Skeletal muscle tissue (tissue), 4 donors: ENCODE data around the gene PLEKHF1. TPM values are rescaled to one million over a fixed set of nuclear protein-coding genes. Genes with fewer than 3 reads are reported as not detected.

Source experiments
- H3K27ac ChIP-seq: one replicate; pipeline ENCODE4 v1.7.0; 2013; ENCODE audit warnings: mild to moderate bottlenecking, low read depth, low read length, inconsistent platforms
- H3K27me3 ChIP-seq, 3 donors: one replicate each; pipeline ENCODE4 v1.7.0; 2013; ENCODE audit warnings: low read length in 3 of 3; ENCODE audit not compliant: control insufficient read depth in 3 of 3, insufficient read depth in 3 of 3
- H3K36me3 ChIP-seq, 3 donors: one replicate each; pipeline ENCODE4 v1.7.0; 2013; ENCODE audit warnings: low read length in 3 of 3; ENCODE audit not compliant: control insufficient read depth in 3 of 3, insufficient read depth in 3 of 3
- H3K4me1 ChIP-seq, 3 donors: one replicate each; pipeline ENCODE4 v1.7.0; 2013; ENCODE audit warnings: low read length in 3 of 3, mild to moderate bottlenecking in 3 of 3; ENCODE audit not compliant: control insufficient read depth in 3 of 3, insufficient read depth in 3 of 3
- H3K4me3 ChIP-seq, 3 donors: one replicate each; pipeline ENCODE4 v1.7.0; 2013; ENCODE audit warnings: low read length in 3 of 3
- H3K9ac ChIP-seq, 3 donors: one replicate each; pipeline ENCODE4 v1.7.0; 2013; ENCODE audit warnings: low read length in 3 of 3, mild to moderate bottlenecking in 3 of 3, moderate library complexity in 2 of 3, low read depth in 1 of 3
- H3K9me3 ChIP-seq, 3 donors: one replicate each; pipeline ENCODE4 v1.7.0; 2013; ENCODE audit warnings: low read length in 3 of 3; ENCODE audit not compliant: control insufficient read depth in 3 of 3
- total RNA-seq: library from RNA; depleted of rRNA; stranded (reverse); fragments of >200 nt; gene quantifications from one replicate; pipeline ENCODE4 v1.2.3, GENCODE V29; 2014
- donor health status: Osteomylitis.

The PLEKHF1 gene
- total RNA-seq, 1 donor from 2014 or later, result 16.7 TPM

DNA sequence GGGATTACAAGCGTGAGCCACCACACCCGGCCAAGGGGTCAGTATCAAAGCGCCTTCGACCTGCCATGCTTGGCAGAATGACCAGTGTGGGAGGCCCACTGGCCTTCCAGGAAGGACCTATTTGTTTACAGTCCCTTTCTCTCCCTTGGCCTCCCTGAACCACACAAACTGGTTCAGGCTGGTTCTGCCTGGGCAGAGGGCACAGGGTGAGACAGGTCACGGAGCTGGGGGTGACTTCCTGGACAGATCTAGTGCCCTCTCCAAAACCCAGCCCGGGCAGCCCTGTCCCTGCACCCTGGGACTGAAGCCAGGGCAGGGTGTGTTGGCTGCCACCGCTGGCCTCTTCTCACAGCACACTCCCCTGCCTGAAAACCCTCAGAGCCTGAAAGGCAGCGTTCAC is 11.3 kb downstream of the PLEKHF1 start:
- peak overlapping the region; percentile 84 for H3K27ac ChIP-seq
- H3K27me3 ChIP-seq, result no peaks in the 10 kb centered on the region
- peaks cover 91 to 100% (median 95%) of the 10 kb centered on the region in 3 donors for H3K4me1 ChIP-seq
- peak overlapping the region; percentile 40 to 79 (median 59) for H3K9ac ChIP-seq
- H3K36me3 ChIP-seq, result peaks cover 25 to 28% (median 27%) of the 10 kb centered on the region in 3 donors
- H3K9me3 ChIP-seq, result no peaks in the 10 kb centered on the region
- peak overlapping the region; percentile 7 to 37 (median 35) for H3K4me3 ChIP-seq

- H3K36me3 ChIP-seq, result peaks cover 25 to 28% (median 27%) of the 10 kb centered on the region in 3 donors
- H3K9me3 ChIP-seq, result no peaks in the 10 kb centered on the region
- no peaks in the 10 kb centered on the region for H3K27me3 ChIP-seq
- H3K27ac ChIP-seq, result peak overlapping the region; percentile 84
- peak overlapping the region; percentile 7 to 37 (median 35) for H3K4me3 ChIP-seq
- peaks cover 92 to 100% (median 95%) of the 10 kb centered on the region in 3 donors for H3K4me1 ChIP-seq
- H3K9ac ChIP-seq, result peak overlapping the region; percentile 59 to 79 (median 61)
Observed at GRCh38 chr19:29677001-29677817, 11.9 kb downstream of the PLEKHF1 start.

DNA sequence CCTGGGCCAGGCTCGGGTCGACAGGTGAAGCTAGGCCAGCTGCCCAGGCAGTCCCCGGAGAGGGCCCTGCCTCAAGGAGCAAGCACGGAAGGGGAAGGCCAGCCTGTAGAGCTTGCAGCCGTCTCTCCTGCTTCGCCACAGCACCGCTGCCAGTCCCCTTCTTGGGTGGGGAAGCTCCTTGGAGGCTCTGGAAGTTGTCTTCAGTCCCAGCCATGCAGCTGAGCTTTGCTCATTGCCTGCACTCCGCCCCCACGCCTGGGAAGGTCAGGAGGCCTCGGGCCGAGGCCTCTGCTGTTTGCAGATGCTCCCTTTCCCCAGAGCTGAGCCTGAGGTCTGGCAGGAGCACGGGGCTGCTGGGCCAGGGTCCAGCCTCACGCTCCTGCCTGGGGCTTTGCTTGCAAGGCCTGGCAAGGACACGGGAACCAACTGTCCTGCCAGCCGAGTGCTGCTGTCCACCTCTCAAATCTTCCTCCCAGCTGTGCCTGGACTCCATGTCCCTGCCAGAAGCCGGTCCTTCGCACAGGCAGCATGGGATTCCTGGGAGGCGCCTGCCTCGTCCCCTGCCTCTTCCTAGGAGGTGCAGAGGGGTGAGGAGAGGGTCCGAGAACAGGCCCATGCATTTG is 13.3 kb downstream of the PLEKHF1 start:
- Histone ChIP-seq H3K4me3 (peak overlapping the region in 2 of 3 donors; percentile 41 to 59), H3K27me3 (no peaks in the 10 kb centered on the region), H3K9me3 (no peaks in the 10 kb centered on the region), H3K9ac (peak overlapping the region; percentile 51 to 79 (median 64)), H3K36me3 (peaks cover 23 to 25% (median 25%) of the 10 kb centered on the region in 3 donors), H3K4me1 (peaks cover 87 to 99% (median 89%) of the 10 kb centered on the region in 3 donors), H3K27ac (peak overlapping the region; percentile 84)

DNA sequence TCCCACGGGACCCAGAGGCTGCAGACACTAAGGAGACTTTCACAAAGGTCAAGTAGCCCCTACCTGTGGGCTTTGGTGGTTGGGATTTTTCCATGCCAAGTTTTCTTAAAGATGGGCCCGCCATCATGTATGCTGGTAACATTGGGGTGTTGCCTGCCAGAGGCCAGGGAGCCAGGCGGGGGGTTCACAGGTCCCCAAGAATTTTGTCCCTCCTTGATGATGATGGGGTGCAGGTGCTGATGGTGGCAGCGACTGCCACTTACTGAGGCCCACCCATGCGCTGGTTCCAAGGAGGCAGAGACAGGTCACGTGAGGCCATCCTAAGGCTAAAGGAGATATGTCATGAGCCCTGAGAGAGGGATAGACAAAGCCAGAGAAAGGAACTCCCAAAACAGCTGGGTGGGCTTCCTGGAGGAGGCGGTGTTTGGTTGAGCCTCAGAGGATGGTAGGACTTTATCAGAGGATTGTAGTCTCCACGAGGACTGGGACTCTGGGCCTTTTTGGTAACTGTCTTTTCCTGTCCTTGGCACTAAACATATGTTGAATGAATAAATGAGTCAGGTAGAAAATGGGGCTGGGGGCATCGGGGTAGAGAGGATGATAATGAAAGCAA is 14.4 kb downstream of the PLEKHF1 start:
- H3K4me1 ChIP-seq, result peaks cover 81 to 96% (median 82%) of the 10 kb centered on the region in 3 donors
- no peaks in the 10 kb centered on the region for H3K27me3 ChIP-seq
- peak overlapping the region; percentile 13 to 30 (median 17) for H3K4me3 ChIP-seq
- peak overlapping the region in 2 of 3 donors; percentile 51 to 74 for H3K9ac ChIP-seq
- H3K36me3 ChIP-seq, result peaks cover 12 to 14% (median 14%) of the 10 kb centered on the region in 3 donors
- H3K9me3 ChIP-seq, result no peaks in the 10 kb centered on the region
- H3K27ac ChIP-seq, result peak overlapping the region; percentile 55

DNA sequence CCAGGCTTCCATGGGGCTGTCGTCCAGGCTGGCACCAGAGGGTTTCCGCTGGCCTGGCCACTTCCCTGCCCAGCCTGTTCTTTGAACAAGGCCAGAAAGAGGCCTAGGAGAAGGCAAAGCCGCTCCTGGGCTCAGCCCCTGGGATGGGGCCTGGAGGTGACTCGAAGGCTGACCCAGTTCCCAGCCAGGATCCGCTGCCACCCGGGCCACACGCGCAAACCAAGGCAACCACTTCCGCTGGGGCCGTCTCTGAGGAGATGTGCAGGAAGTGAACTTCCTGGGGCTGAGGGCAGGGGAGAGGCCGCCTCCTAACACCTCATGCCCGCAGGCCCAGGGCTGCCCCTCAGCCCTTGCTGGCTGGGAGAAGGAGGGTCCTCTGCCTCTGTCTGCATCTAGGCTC is 15.2 kb downstream of the PLEKHF1 start:
- peak overlapping the region; percentile 55 for H3K27ac ChIP-seq
- H3K27me3 ChIP-seq, result no peaks in the 10 kb centered on the region
- peaks cover 79 to 96% (median 82%) of the 10 kb centered on the region in 3 donors for H3K4me1 ChIP-seq
- no peak overlapping the region for H3K4me3 ChIP-seq
- peak overlapping the region in 2 of 3 donors; percentile 47 to 74 for H3K9ac ChIP-seq
- peaks cover 7% of the 10 kb centered on the region in 3 donors for H3K36me3 ChIP-seq
- H3K9me3 ChIP-seq, result no peaks in the 10 kb centered on the region

GRCh38 chr19:29680937-29681336 is 15.7 kb downstream of the PLEKHF1 start:
- Histone ChIP-seq H3K36me3 (peaks cover 2 to 5% (median 2%) of the 10 kb centered on the region in 3 donors), H3K9ac (peak overlapping the region in 2 of 3 donors; percentile 47 to 74), H3K9me3 (no peaks in the 10 kb centered on the region), H3K27me3 (no peaks in the 10 kb centered on the region), H3K4me1 (peaks cover 75 to 95% (median 79%) of the 10 kb centered on the region in 3 donors), H3K27ac (peak overlapping the region; percentile 67), H3K4me3 (peak overlapping the region in 1 of 3 donors; percentile 24)

DNA sequence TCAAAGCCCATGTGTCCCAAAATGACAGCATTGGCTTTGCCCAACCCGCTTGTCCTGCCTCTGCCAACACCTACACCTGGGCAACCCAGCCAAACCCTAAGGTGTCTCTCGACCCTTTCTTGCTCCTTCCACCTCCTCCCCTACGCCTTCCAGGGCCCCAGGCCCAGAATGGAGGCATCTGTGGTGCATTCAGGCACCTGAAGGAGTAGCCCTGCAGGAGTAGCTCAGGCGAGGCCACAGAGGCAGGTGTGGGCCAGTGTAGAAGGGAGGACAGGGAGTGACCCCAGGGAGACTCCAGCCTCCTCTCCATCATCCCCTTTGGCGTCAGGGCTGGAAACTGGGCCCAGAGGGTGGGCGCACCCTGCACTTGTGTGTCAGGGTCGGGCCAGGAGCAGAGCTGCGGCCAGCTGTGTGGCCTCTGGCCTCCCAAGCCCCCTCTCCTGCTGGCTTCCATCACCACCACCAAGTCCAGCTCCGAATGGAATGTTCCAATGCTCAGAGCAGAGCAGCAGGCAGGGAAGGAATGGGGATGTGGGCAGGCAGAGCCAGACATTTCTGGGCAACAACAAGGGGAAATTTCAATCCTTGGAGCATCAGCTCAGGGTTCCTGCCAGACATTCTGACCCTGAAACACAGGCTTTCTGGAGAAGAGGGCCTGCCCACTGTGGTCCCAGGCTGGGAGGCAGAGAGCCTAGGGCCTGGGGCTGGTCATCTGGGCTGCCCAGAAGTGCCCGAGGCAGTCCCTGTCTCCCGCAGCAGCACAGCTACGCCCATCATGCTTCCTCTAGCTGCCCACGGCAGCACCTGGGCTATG is 16.4 kb downstream of the PLEKHF1 start:
- Histone ChIP-seq H3K27ac (peak overlapping the region; percentile 67), H3K4me3 (peak overlapping the region in 2 of 3 donors; percentile 22 to 24), H3K9me3 (no peaks in the 10 kb centered on the region), H3K27me3 (no peaks in the 10 kb centered on the region), H3K9ac (peak overlapping the region; percentile 28 to 74 (median 47)), H3K4me1 (peaks cover 76 to 95% (median 80%) of the 10 kb centered on the region in 3 donors), H3K36me3 (peaks cover 0 to 3% (median 0%) of the 10 kb centered on the region in 3 donors)

DNA sequence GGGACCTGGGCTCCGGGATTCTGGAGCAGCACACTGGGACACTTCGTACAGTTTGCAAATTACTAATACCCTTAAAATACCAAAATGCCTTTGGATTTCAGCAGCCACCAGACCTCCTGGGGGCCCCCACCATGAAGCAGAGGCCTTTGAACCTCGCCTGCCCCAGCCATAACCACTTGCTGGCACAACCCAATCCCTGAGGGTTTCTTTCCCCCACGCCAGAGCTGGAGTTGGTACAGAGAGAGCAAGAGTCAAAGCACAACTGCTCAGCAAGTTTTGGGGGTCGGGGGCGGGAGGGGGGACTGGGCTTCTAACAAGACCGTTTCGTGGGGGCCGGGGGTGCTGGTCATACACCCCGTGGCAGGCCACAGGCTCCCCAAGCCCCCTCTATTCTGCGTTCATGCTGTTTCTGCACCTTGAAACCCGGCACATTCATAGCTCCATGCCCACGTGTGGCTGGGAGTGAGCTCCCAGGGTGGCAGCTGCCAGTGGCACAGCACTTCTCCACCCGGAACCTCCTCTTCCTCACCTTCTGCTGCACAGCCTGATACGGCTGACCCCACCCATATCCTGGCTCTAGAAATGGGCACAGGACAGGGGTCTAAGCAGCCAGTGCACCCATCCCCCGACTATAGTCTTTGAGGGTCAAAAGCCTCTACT is 17.1 kb downstream of the PLEKHF1 start:
- Histone ChIP-seq H3K9me3 (no peaks in the 10 kb centered on the region), H3K4me1 (peaks cover 76 to 95% (median 80%) of the 10 kb centered on the region in 3 donors), H3K9ac (peak overlapping the region; percentile 12 to 74 (median 47)), H3K27ac (peak overlapping the region; percentile 67), H3K36me3 (peaks cover 0 to under 1% (median 0%) of the 10 kb centered on the region in 3 donors), H3K27me3 (no peaks in the 10 kb centered on the region), H3K4me3 (no peak overlapping the region)

- no peak overlapping the region for H3K27ac ChIP-seq
- H3K4me3 ChIP-seq, result no peak overlapping the region
- no peaks in the 10 kb centered on the region for H3K36me3 ChIP-seq
- peaks cover 74 to 95% (median 75%) of the 10 kb centered on the region in 3 donors for H3K4me1 ChIP-seq
- H3K27me3 ChIP-seq, result no peaks in the 10 kb centered on the region
- no peaks in the 10 kb centered on the region for H3K9me3 ChIP-seq
- no peak overlapping the region for H3K9ac ChIP-seq
Observed at GRCh38 chr19:29683009-29683408, 17.7 kb downstream of the PLEKHF1 start.
